Measurements from ENCODE around the gene PPP1R13B. TPM values are rescaled to one million over a fixed set of nuclear protein-coding genes. Genes with fewer than 3 reads are reported as not detected.

PPP1R13B gene
- total and polyA plus RNA-seq, 7 experiments from 2014 or later = 3.3 to 26.8 (median 16.9) TPM

GRCh38 chr14:103859416-103860202, 12.2 kb upstream of the PPP1R13B start:
- Mint-ChIP-seq H3K4me1 (peaks cover 0 to 7% (median 5%) of the 10 kb centered on the region in 7 donors), H3K27ac (no peak overlapping the region), H3K27me3 (peaks cover 0 to 7% (median 0%) of the 10 kb centered on the region in 5 donors), H3K36me3 (no peaks in the 10 kb centered on the region), H3K4me3 (no peak overlapping the region), H3K9me3 (no peaks in the 10 kb centered on the region)
- ChIA-PET POLR2A (interaction anchor here (1.2 kb wide), 1 partner anchor 51 kb away, joined by 4 read pairs; no protein-coding TSS in a partner anchor), CTCF (interaction anchor here (0.7 kb wide), 1 partner anchor 180 kb away, joined by 3 read pairs; no protein-coding TSS in a partner anchor)
- H3K4me3 ChIP-seq (ENCODE audit: low read length) = no peak overlapping the region
- no peaks in the 10 kb centered on the region for H3K36me3 ChIP-seq (ENCODE audit: control insufficient read depth in 2 of 3, insufficient read depth in 3 of 3, low read length in 3 of 3)
- DNase-seq (no peak), ATAC-seq (no peak)
- intact Hi-C loops (cut with micrococcal nuclease) = no loop called here
- H3K27ac ChIP-seq (ENCODE audit: low read depth, low read length) = no peak overlapping the region
- no peaks in the 10 kb centered on the region for H3K4me1 ChIP-seq (ENCODE audit: control insufficient read depth in 2 of 2, insufficient read depth in 2 of 2, low read length in 2 of 2)
- H3K27me3 ChIP-seq (ENCODE audit: control insufficient read depth in 2 of 2, insufficient read depth in 2 of 2, low read length in 2 of 2) = no peaks in the 10 kb centered on the region
- H3K9me3 ChIP-seq (ENCODE audit: control insufficient read depth in 2 of 3, low read length in 3 of 3) = no peaks in the 10 kb centered on the region

- ATAC-seq = no peak
- no peaks in the 10 kb centered on the region for H3K4me1 ChIP-seq (ENCODE audit: control insufficient read depth in 2 of 2, insufficient read depth in 2 of 2, low read length in 2 of 2)
- no peaks in the 10 kb centered on the region for H3K27me3 ChIP-seq (ENCODE audit: control insufficient read depth in 2 of 2, insufficient read depth in 2 of 2, low read length in 2 of 2)
- ChIA-PET CTCF (no interaction called here), POLR2A (no interaction called here)
- no peaks in the 10 kb centered on the region for H3K36me3 ChIP-seq (ENCODE audit: control insufficient read depth in 2 of 3, insufficient read depth in 3 of 3, low read length in 3 of 3)
- no peak overlapping the region for H3K4me3 Mint-ChIP-seq
- H3K36me3 Mint-ChIP-seq = no peaks in the 10 kb centered on the region
- intact Hi-C loops (cut with micrococcal nuclease) = no loop called here
- no peak overlapping the region for H3K4me3 ChIP-seq (ENCODE audit: low read length)
- peaks cover 0 to 4% (median 0%) of the 10 kb centered on the region in 5 donors for H3K27me3 Mint-ChIP-seq
- no peak for DNase-seq
- H3K4me1 Mint-ChIP-seq = peaks cover 0 to 12% (median 8%) of the 10 kb centered on the region in 7 donors
- no peak overlapping the region for H3K27ac ChIP-seq (ENCODE audit: low read depth, low read length)
- H3K27ac Mint-ChIP-seq = no peak overlapping the region
- H3K9me3 Mint-ChIP-seq = no peaks in the 10 kb centered on the region
- no peaks in the 10 kb centered on the region for H3K9me3 ChIP-seq (ENCODE audit: control insufficient read depth in 2 of 3, low read length in 3 of 3)
These were observed 10.8 kb upstream of the PPP1R13B start for GRCh38 chr14:103858063-103858781.

DNA sequence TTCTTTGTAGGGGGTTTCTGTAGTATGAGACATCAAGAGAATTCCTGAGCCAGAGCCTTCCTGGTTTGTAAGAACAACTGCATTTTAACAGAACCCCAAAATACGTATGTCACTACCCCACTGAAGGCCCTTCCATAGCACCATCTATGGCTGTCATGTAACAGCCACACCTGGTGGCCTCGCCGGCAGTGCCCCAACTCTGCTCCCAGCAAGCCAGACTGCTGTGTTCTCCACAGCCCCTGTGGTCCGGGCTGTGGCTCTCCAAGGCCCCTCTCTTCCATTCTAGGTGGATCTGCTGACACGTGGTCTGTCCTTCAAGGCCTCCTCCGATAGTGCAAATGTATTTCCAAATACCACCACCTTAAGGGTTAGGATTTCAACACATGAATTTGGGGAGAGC, 9.9 kb upstream of the PPP1R13B start:
- ChIA-PET POLR2A (no interaction called here), CTCF (no interaction called here)
- H3K4me3 Mint-ChIP-seq = no peak overlapping the region
- H3K27me3 Mint-ChIP-seq = peaks cover 0 to 2% (median 0%) of the 10 kb centered on the region in 5 donors
- H3K27me3 ChIP-seq (ENCODE audit: control insufficient read depth in 2 of 2, insufficient read depth in 2 of 2, low read length in 2 of 2) = no peaks in the 10 kb centered on the region
- H3K27ac ChIP-seq (ENCODE audit: low read depth, low read length) = no peak overlapping the region
- no peaks in the 10 kb centered on the region for H3K9me3 ChIP-seq (ENCODE audit: control insufficient read depth in 2 of 3, low read length in 3 of 3)
- H3K4me1 ChIP-seq (ENCODE audit: control insufficient read depth in 2 of 2, insufficient read depth in 2 of 2, low read length in 2 of 2) = no peaks in the 10 kb centered on the region
- DNase-seq = no peak
- no peaks in the 10 kb centered on the region for H3K9me3 Mint-ChIP-seq
- H3K36me3 ChIP-seq (ENCODE audit: control insufficient read depth in 2 of 3, insufficient read depth in 3 of 3, low read length in 3 of 3) = no peaks in the 10 kb centered on the region
- no peak for ATAC-seq
- intact Hi-C loops (cut with micrococcal nuclease) = no loop called here
- H3K36me3 Mint-ChIP-seq = no peaks in the 10 kb centered on the region
- no peak overlapping the region for H3K27ac Mint-ChIP-seq
- no peak overlapping the region for H3K4me3 ChIP-seq (ENCODE audit: low read length)
- H3K4me1 Mint-ChIP-seq = peaks cover 0 to 12% (median 8%) of the 10 kb centered on the region in 7 donors

- Histone ChIP-seq H3K27ac (ENCODE audit: low read depth, low read length) (no peak overlapping the region), H3K4me1 (ENCODE audit: control insufficient read depth in 2 of 2, insufficient read depth in 2 of 2, low read length in 2 of 2) (no peaks in the 10 kb centered on the region), H3K9me3 (ENCODE audit: control insufficient read depth in 2 of 3, low read length in 3 of 3) (no peaks in the 10 kb centered on the region), H3K36me3 (ENCODE audit: control insufficient read depth in 2 of 3, insufficient read depth in 3 of 3, low read length in 3 of 3) (no peaks in the 10 kb centered on the region), H3K27me3 (ENCODE audit: control insufficient read depth in 2 of 2, insufficient read depth in 2 of 2, low read length in 2 of 2) (no peaks in the 10 kb centered on the region), H3K4me3 (ENCODE audit: low read length) (no peak overlapping the region)
- ATAC-seq = no peak
- no peak for DNase-seq
- ChIA-PET CTCF (no interaction called here), POLR2A (no interaction called here)
- Mint-ChIP-seq H3K27me3 (no peaks in the 10 kb centered on the region), H3K4me1 (peaks cover 0 to 12% (median 8%) of the 10 kb centered on the region in 7 donors), H3K4me3 (no peak overlapping the region), H3K9me3 (no peaks in the 10 kb centered on the region), H3K27ac (no peak overlapping the region), H3K36me3 (no peaks in the 10 kb centered on the region)
- intact Hi-C loops (cut with micrococcal nuclease) = no loop called here
These were observed 9.2 kb upstream of the PPP1R13B start for GRCh38 chr14:103856607-103857006.

DNA sequence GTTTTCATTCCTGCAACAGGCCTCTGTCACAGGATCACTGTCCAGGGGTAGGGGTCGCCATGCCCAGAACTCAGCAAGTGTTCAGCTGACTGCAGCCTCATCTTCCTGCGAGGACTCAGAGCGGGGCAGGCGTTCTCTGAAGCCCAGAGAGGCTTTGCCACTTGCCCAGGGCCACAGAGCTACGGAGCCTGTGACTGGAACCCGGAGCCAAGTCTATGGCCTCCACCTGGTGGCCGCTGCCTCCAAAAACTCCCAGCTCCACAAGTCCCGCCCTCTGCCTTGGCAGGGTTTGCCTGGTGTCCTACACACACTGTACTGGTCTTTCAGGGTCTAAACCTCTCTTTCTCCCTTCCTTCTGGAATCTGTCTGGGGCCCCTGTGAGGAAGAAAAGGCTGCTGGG, 8.7 kb upstream of the PPP1R13B start:
- DNase-seq (no peak), ATAC-seq (no peak)
- H3K27me3 ChIP-seq (ENCODE audit: control insufficient read depth in 2 of 2, insufficient read depth in 2 of 2, low read length in 2 of 2) = no peaks in the 10 kb centered on the region
- no peak overlapping the region for H3K4me3 Mint-ChIP-seq
- POLR2A ChIA-PET = no interaction called here
- CTCF ChIA-PET = no interaction called here
- H3K27ac ChIP-seq (ENCODE audit: low read depth, low read length) = no peak overlapping the region
- H3K36me3 ChIP-seq (ENCODE audit: control insufficient read depth in 2 of 3, insufficient read depth in 3 of 3, low read length in 3 of 3) = no peaks in the 10 kb centered on the region
- H3K27me3 Mint-ChIP-seq = no peaks in the 10 kb centered on the region
- no peak overlapping the region for H3K4me3 ChIP-seq (ENCODE audit: low read length)
- no peaks in the 10 kb centered on the region for H3K4me1 ChIP-seq (ENCODE audit: control insufficient read depth in 2 of 2, insufficient read depth in 2 of 2, low read length in 2 of 2)
- no peak overlapping the region for H3K27ac Mint-ChIP-seq
- H3K9me3 Mint-ChIP-seq = no peaks in the 10 kb centered on the region
- no peaks in the 10 kb centered on the region for H3K9me3 ChIP-seq (ENCODE audit: control insufficient read depth in 2 of 3, low read length in 3 of 3)
- intact Hi-C loops (cut with micrococcal nuclease) = no loop called here
- H3K4me1 Mint-ChIP-seq = peaks cover 0 to 12% (median 8%) of the 10 kb centered on the region in 7 donors
- no peaks in the 10 kb centered on the region for H3K36me3 Mint-ChIP-seq

DNA sequence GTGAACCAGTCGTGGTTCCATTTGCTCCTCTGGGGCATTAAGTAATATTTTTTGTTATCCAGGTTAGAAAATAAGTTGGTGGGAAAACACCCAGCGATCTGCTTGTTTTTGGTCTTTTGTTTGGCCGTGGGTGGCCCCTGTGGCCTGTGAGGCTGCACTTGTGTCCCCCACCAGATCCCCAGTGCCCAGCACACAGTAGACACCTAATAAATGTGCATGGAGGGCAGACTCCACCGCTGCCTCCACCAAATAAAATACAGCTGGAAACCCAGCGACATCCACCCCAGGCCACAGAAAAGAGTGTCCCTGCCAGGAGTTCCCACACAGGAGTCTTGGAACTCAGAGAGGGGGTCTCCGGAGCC, 8.3 kb upstream of the PPP1R13B start:
- POLR2A ChIA-PET = no interaction called here
- peak overlapping the region in 1 of 9 donors; percentile 41 for H3K27ac Mint-ChIP-seq
- Histone ChIP-seq H3K4me1 (ENCODE audit: control insufficient read depth in 2 of 2, insufficient read depth in 2 of 2, low read length in 2 of 2) (no peaks in the 10 kb centered on the region), H3K27ac (ENCODE audit: low read depth, low read length) (no peak overlapping the region), H3K9me3 (ENCODE audit: control insufficient read depth in 2 of 3, low read length in 3 of 3) (no peaks in the 10 kb centered on the region), H3K27me3 (ENCODE audit: control insufficient read depth in 2 of 2, insufficient read depth in 2 of 2, low read length in 2 of 2) (no peaks in the 10 kb centered on the region), H3K36me3 (ENCODE audit: control insufficient read depth in 2 of 3, insufficient read depth in 3 of 3, low read length in 3 of 3) (no peaks in the 10 kb centered on the region), H3K4me3 (ENCODE audit: low read length) (no peak overlapping the region)
- no peak overlapping the region for H3K4me3 Mint-ChIP-seq
- H3K4me1 Mint-ChIP-seq = peaks cover 0 to 12% (median 8%) of the 10 kb centered on the region in 7 donors
- no peaks in the 10 kb centered on the region for H3K9me3 Mint-ChIP-seq
- intact Hi-C loops (cut with micrococcal nuclease) = no loop called here
- H3K27me3 Mint-ChIP-seq = no peaks in the 10 kb centered on the region
- CTCF ChIA-PET = no interaction called here
- no peaks in the 10 kb centered on the region for H3K36me3 Mint-ChIP-seq
- no peak for ATAC-seq
- no peak for DNase-seq

All from naive thymus-derived CD4-positive, alpha-beta T cell (primary cell).